ENCODE results near the gene HORMAD2.

DNA sequence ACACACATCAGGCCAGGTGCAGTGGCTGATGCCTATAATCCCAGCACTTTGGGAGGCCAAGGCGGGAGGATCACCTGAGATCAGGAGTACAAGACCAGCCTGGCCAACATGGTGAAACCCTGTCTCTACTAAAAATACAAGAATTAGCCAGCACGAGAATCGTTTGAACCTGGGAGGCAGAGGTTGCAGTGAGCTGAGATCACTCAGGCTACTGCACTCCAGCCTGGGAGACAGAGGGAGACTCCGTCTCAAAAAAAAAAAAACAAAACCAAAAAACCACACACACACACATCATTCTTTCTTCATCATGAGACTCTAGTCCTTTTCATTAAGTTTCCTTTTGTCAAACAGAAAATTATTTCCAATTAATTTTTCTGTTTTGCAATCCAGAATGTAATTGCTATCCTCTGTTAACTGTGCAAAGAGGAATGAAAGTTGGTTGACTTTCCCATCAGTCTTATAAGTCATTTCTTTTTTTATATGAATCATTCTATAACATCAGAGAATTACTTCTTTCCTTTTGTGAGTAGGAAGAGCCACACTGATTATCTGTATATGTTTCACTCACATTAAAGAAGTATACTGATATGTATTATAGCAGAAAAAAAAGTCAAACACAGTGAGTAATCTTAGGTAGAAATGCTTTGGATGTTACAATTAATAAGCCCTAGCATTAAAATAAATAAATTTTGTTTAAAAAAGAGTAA lies 52.2 kb downstream of the HORMAD2 start:
- TF ChIP-seq CTCF (IDR thresholded peaks at IDR 0.05): no peak
- TF ChIP-seq EP300 (IDR thresholded peaks at IDR 0.05): no peak
- no peak for TF ChIP-seq POLR2A (IDR thresholded peaks at IDR 0.05)
- no peak for TF ChIP-seq POLR2AphosphoS5 (IDR thresholded peaks at IDR 0.05)
